CD4-positive, alpha-beta T cell treated with Interleukin-12 subunit alpha and Interleukin-12 subunit beta, for 1 hour (primary cell): ENCODE results near the gene NKX3-2.

ENCODE experiments used
- DNase-seq: peaks from one replicate; pipeline ENCODE4 v3.0.0-alpha.2; 2020

Gene NKX3-2

GRCh38 chr4:13544606-13545393, 492 bp upstream of the NKX3-2 start:
- DNase-seq: peak; percentile 28

- DNase-seq: no peak
These were observed 1.1 kb downstream of the NKX3-2 start for GRCh38 chr4:13543032-13543838.

- DNase-seq: no peak
These were observed 1.7 kb downstream of the NKX3-2 start for GRCh38 chr4:13542577-13543031.

GRCh38 chr4:13541720-13542576, 2.4 kb downstream of the NKX3-2 start:
- peak; percentile 32 for DNase-seq

GRCh38 chr4:13541176-13541604, 3.1 kb downstream of the NKX3-2 start:
- DNase-seq: no peak

GRCh38 chr4:13540446-13541175, 3.7 kb downstream of the NKX3-2 start:
- DNase-seq: no peak

- DNase-seq: no peak
These were observed 4.5 kb downstream of the NKX3-2 start for GRCh38 chr4:13539619-13540445.

- DNase-seq: no peak
These were observed 5.2 kb downstream of the NKX3-2 start for GRCh38 chr4:13539047-13539618.

GRCh38 chr4:13538427-13538973, 5.8 kb downstream of the NKX3-2 start:
- DNase-seq: no peak

GRCh38 chr4:13537832-13538177, 6.5 kb downstream of the NKX3-2 start:
- DNase-seq: no peak

GRCh38 chr4:13537011-13537831, 7.1 kb downstream of the NKX3-2 start:
- no peak for DNase-seq

- DNase-seq: no peak
These were observed 7.7 kb downstream of the NKX3-2 start for GRCh38 chr4:13536607-13537006.

GRCh38 chr4:13535708-13536361, 8.5 kb downstream of the NKX3-2 start:
- DNase-seq: no peak

- DNase-seq: no peak
These were observed 9.2 kb downstream of the NKX3-2 start for GRCh38 chr4:13535118-13535517.

GRCh38 chr4:13534344-13535063, 9.8 kb downstream of the NKX3-2 start:
- no peak for DNase-seq

- DNase-seq: no peak
These were observed 10.5 kb downstream of the NKX3-2 start for GRCh38 chr4:13533670-13534343.

GRCh38 chr4:13531625-13531998, 12.7 kb downstream of the NKX3-2 start:
- DNase-seq: no peak
